ENCODE measurements around the gene POLR1C.
"Not testable (repeated sequence)": the region's sequence is repeated elsewhere in the genome, so short reads cannot be mapped to it uniquely, and the experiment has no call there.

GRCh38 chr6:43557620-43558019, 40.7 kb downstream of the POLR1C start:
- TF ChIP-seq CTCF (conservative IDR thresholded peaks at IDR 0.05; ENCODE audit: low read depth, low read length); EZH2 (IDR thresholded peaks at IDR 0.05; ENCODE audit: borderline replicate concordance, low read depth, low read length, poor library complexity, severe bottlenecking): not testable (repeated sequence)

Data from A673 (cell line).